Chondrocyte (in vitro differentiated cells): ENCODE measurements around the gene RAB1B. TPM values are rescaled to one million over a fixed set of nuclear protein-coding genes. Genes with fewer than 3 reads are reported as not detected.

ENCODE experiments used
- DNase-seq: peaks from one replicate; pipeline ENCODE4 v3.0.0; 2021; ENCODE audit warnings: mixed read lengths, low spot score
- H3K27ac Mint-ChIP-seq: one replicate; pipeline ENCODE4 v1.8.0; 2021; ENCODE audit warnings: mild to moderate bottlenecking, moderate library complexity, mixed read lengths; ENCODE audit not compliant: unreplicated experiment
- H3K27me3 Mint-ChIP-seq: 2 replicates; pipeline ENCODE4 v1.8.0; 2021; ENCODE audit warnings: low read depth, mixed read lengths
- H3K36me3 Mint-ChIP-seq: 2 replicates; pipeline ENCODE4 v1.8.0; 2021; ENCODE audit warnings: low read depth, mixed read lengths
- H3K4me1 Mint-ChIP-seq: 2 replicates; pipeline ENCODE4 v1.8.0; 2021; ENCODE audit warnings: low read depth, mild to moderate bottlenecking, mixed read lengths
- H3K4me3 Mint-ChIP-seq: one replicate; pipeline ENCODE4 v1.8.0; 2021; ENCODE audit warnings: mild to moderate bottlenecking, moderate library complexity, mixed read lengths; ENCODE audit not compliant: unreplicated experiment
- H3K9me3 Mint-ChIP-seq: 2 replicates; pipeline ENCODE4 v1.8.0; 2021; ENCODE audit warnings: low read depth, mixed read lengths
- CTCF ChIP-seq: fragments of 200-600 bp; sonication (generic); IDR thresholded peaks from 2 replicates; pipeline ENCODE4 v1.5.0; 2021; ENCODE audit warnings: antibody characterized with exemption, mild to moderate bottlenecking, moderate library complexity
- total RNA-seq: library from RNA; stranded (reverse); gene quantifications from 3 replicates; pipeline ENCODE4 v1.2.1, GENCODE V29; 2021

Gene RAB1B
- total RNA-seq, 1 donor from 2014 or later: 124 TPM

GRCh38 chr11:66285250-66285947 is 17.0 kb downstream of the RAB1B start:
- no peak overlapping the region for H3K4me3 Mint-ChIP-seq

GRCh38 chr11:66286699-66287098 is 18.3 kb downstream of the RAB1B start:
- no peak for TF ChIP-seq CTCF
- Mint-ChIP-seq H3K4me1 (peaks cover 46% of the 10 kb centered on the region), H3K9me3 (no peaks in the 10 kb centered on the region), H3K36me3 (no peaks in the 10 kb centered on the region), H3K27ac (peak overlapping the region; percentile 42), H3K4me3 (peak overlapping the region; percentile 15), H3K27me3 (no peaks in the 10 kb centered on the region)
- no peak for DNase-seq

More at GRCh38 chr11:66285250-66285947, 17.0 kb downstream of the RAB1B start:
- peaks cover 49% of the 10 kb centered on the region for H3K4me1 Mint-ChIP-seq
- no peaks in the 10 kb centered on the region for H3K27me3 Mint-ChIP-seq
- H3K36me3 Mint-ChIP-seq: no peaks in the 10 kb centered on the region
- no peaks in the 10 kb centered on the region for H3K9me3 Mint-ChIP-seq
- peak overlapping the region; percentile 32 for H3K27ac Mint-ChIP-seq
- no peak for DNase-seq
- no peak for TF ChIP-seq CTCF

- H3K27me3 Mint-ChIP-seq: no peaks in the 10 kb centered on the region
- TF ChIP-seq CTCF: no peak
- peak overlapping the region; percentile 87 for H3K4me3 Mint-ChIP-seq
- no peaks in the 10 kb centered on the region for H3K36me3 Mint-ChIP-seq
- H3K27ac Mint-ChIP-seq: peak overlapping the region; percentile 75
- no peaks in the 10 kb centered on the region for H3K9me3 Mint-ChIP-seq
- no peak for DNase-seq
- H3K4me1 Mint-ChIP-seq: peaks cover 45% of the 10 kb centered on the region
Measured at GRCh38 chr11:66287211-66287888, 18.9 kb downstream of the RAB1B start.

- Mint-ChIP-seq H3K4me1 (peaks cover 43% of the 10 kb centered on the region), H3K4me3 (peak overlapping the region; percentile 87), H3K27me3 (peaks cover 5% of the 10 kb centered on the region), H3K9me3 (no peaks in the 10 kb centered on the region), H3K27ac (peak overlapping the region; percentile 94), H3K36me3 (no peaks in the 10 kb centered on the region)
- no peak for TF ChIP-seq CTCF
- DNase-seq: no peak
Measured at GRCh38 chr11:66287889-66288670, 19.6 kb downstream of the RAB1B start.
